CD4-positive, alpha-beta T cell treated with Interleukin-17A for 1 hour (primary cell): Measurements from ENCODE around the gene ALX4.
A peak's percentile ranks its signal among the peaks of the same experiment; 100 is the strongest.

ENCODE experiments used
- DNase-seq: peaks from one replicate; pipeline ENCODE4 v3.0.0-alpha.2; 2020

ALX4 gene

DNA sequence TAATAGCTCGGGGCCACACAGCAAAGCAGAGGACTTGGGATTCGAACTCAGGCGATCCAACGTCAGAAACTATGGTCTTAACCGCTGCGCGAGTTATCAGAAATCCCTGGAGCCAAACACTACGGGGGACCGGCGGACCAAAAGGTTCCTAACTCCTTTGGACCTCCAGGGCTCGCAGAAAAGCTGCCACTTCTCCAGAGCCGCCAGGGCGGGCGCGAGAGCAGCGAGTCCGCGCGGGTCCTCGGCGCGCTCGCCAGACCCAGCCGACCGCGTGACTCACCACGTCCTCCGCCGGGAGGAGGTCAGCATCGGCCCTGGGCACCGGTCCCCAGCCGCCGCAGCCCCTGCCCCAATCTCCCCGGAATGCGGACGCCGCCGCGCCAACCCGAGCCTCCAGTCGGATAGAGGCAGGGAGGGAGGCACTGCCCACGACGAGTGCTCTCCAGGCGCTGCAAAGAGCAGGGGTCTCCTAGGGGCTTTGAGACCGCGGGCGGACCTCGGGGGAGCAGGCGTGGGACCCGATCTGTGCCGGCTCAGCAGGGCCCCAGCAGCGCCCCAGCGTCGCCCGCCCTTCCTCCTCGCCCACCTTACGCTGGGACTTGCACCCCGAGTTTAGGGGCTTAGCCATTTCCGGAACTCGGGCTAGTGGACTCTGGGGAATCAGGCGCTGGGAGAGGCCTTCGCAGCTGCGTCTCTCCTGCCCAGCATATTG lies 6.2 kb upstream of the ALX4 start:
- no peak for DNase-seq

DNA sequence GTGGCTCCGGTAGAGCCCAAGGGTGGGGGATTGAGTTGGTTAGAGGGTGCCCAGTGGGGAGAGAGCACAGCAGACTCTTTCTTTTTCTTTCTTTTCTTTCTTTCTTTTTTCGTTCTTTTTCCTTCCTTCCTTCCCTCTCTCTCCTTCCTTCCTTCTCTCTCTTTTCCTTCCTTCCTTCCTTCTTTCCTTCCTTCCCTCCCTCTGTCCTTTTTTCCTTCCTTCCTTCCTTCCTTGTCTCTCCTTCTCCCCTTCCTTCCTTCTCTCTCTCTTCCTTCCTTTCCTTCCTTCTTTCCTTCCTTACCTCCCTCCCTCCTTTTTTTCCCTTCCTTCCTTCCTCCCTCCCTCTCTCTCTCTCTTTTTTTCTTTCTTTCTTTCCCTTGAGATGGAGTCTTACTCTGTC lies 4.8 kb upstream of the ALX4 start:
- DNase-seq, result no peak

DNA sequence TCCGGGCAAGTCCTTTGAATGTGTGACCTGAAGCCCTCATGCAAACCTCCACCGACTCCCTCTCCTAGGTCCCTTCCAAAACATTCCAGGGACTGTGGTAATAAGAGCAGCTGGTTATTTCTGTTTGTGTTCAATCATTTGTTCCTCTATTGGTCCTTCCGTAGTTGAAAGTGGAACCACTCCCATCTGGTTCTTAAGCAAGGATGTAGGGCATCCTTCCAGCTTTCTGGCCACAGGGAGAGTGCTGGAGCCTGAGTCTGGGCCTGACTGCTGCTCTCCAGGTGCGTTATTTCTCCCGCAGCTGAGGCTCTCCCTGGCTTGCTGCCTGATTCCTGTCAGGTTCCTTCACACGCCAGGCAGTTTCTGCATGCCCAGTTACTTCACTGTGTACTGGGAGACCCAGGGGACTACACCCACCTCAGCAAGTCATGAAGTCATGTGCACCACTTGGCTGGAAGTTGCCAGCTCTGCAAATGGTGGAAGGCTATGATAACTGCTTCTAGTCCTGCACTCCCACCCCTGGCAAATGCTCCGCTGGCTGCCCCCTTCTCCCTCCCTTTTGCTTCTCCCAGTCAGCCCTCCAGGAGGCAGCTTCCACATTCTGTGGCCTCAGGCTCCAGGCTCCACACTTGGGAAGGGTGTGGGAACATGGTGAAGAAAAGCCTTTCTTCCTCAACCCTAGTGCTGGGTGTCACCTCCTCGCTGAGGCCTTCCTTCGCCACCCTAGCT lies 4.0 kb upstream of the ALX4 start:
- DNase-seq, result no peak

DNA sequence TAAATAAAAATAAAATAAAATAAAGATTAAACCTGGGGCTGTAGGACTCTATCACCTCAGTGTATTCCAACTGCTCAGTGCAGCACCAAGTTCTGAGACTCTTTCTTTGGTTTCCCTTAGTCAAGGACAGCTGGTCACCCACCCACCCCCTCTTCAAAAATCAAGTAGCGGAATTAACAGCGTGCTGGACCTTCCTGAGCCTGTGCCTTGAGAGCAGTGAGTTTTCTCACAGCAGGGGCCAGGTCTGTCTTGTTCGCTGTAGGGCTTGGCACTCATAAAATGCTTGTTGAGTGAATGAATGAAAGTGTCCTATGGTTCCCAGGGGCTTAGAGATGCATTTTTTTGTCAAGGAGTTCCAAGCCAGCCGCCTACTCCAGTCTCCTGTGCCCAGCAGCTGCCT lies 2.9 kb upstream of the ALX4 start:
- no peak for DNase-seq

DNA sequence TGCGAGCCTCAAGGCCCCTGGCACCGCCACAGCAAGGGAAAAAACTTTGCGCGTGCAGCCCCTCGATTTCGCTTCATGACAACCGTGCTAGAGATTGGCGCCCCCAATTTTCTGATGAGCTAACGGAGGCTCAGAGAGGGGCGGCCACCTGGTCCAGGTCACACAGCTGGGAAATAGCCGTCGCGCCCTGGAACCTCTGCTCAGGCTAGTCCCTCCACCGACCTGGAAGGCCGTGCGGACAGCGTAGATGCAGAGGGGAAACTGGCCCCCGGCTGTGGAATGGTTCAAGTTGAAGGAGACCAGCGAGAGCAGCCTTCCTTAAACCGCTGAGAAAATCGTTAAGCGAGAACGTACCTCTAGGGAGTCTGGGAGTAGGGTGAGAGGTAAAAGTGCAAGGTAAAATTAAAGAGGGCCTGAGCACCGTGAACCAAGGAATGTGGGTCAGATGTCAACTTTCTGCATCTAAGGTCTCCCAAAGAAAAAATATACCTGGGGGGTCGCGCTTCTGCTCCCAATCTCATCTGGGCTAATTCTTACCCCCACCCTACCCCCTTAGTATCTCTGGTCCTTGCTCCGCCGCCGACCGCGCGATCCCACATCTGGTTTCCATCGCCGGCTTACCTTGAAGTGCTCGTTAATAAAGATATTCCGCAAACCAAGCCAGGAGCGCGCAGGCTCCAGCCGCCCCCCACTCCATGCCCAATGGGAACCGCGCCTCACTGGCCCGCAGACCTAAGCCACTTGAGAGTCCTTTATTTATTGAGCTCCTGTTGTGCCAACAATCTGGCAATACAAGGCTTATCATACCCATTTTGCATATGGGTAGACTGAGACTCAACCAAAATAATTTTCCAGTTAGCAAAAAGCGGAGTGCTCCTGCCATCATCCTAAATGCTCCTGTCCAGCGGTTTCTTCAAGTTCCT lies 1.7 kb upstream of the ALX4 start:
- no peak for DNase-seq

DNA sequence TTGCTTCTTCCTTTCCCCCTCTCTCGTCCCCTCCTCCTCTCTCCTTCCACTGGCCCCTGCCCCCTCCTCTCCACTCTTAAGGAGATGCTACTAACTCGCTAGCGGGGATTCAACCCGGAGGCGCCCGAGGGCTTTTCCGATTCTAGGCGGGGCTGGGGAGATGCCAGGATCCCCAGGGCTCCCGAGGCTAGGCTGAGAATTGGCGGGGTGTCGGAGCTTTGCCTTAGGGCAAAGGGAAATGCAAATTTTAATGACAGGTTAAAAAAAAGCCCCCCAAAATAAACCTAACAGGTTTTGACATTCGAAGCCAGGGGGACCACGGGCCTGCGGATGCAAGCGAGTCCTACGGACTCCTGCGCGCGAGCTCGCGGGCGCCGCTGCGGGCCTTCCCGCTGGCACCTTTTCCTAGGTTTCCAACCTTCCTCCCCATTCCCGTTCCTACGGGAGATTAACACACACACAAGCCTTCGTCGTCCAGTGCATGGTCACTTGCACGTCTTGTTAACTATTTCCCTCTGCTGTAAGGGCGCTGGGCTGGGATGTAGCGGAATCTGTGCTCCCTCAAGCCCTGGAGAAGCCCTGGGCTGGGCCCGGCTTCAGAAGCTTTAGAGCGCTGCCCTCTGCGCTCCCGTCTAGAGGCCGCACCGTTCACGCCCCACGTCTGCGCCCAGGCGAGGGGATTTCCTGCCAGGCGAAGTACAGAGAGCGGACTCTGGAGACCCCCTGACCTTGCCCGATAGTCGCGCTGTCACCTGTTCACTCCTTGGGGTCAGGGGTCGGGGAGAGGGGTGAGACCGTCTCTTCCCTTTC lies 729 bp upstream of the ALX4 start:
- no peak for DNase-seq

DNA sequence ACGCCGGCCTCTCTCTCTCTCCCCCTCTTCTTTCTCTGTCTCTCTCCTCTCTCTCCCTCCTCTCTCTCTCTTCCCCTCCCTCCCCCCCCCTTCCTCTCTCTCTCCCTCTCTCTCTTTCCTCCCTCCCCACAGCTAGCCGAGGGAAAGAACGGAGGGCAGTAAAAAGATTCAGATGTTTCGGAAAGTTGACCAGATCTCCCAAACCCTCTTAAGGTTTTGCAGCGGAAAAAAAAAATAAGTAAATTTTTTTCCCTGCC lies 195 bp upstream of the ALX4 start:
- no peak for DNase-seq

DNA sequence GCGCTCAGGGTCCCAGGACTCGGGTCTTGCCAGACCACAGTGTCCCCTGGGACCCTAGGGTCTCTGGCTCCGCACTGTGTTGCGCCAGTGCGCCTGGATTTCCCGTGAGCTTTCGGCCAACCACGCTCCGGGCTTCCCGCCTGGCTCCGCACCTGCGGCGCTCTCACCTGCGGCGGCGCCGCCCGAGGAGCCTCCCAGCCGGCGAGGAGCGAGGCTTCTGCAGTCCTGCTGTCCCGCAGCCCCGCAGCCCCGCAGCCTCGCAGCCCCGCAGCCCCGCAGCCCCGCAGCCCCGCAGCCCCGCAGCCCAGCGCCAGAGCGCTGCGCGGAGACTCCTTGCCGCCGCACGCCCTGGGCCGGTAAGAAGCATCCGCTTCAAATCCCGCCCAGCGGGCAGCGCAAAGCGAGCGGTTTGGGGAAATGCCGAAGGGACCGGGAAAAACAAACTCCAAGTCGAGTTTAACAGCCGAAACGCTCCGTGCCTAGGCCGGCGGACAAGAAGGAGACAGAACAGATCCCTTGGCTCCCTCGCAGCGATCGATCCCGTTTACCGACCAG lies 939 bp downstream of the ALX4 start:
- DNase-seq, result no peak

DNA sequence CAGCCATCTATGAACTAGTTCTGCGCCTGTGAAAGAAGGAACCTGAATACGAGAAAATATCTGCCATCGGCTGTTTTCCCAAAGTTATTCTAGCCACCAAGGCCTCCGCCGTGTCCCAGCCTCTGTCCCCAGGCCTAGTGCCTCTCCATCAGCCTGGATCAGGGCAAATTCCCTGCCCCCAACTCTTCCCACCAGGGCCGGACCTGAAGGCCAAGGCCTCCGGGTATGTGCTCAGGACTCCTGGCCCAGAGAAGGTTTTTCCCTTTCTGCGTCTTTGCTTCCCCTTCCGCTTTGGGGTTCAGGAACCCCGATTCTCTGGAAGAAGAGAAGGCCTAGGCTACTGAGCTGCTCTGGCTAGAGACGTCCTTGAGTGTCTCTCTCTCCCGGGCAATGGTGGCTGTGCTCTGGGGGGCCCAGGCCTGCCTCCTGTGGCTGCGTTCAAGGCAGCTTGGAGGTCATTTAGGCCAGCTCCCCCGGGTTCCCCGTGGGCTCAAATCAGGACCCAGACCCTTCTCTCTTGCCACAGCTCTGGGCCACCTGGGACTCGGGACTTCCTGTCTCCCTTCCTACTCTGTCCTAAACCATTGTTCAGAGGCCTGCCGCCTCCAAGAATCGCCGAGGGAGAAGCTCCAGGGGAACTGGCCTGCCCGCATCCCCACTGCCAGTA lies 1.6 kb downstream of the ALX4 start:
- no peak for DNase-seq

DNA sequence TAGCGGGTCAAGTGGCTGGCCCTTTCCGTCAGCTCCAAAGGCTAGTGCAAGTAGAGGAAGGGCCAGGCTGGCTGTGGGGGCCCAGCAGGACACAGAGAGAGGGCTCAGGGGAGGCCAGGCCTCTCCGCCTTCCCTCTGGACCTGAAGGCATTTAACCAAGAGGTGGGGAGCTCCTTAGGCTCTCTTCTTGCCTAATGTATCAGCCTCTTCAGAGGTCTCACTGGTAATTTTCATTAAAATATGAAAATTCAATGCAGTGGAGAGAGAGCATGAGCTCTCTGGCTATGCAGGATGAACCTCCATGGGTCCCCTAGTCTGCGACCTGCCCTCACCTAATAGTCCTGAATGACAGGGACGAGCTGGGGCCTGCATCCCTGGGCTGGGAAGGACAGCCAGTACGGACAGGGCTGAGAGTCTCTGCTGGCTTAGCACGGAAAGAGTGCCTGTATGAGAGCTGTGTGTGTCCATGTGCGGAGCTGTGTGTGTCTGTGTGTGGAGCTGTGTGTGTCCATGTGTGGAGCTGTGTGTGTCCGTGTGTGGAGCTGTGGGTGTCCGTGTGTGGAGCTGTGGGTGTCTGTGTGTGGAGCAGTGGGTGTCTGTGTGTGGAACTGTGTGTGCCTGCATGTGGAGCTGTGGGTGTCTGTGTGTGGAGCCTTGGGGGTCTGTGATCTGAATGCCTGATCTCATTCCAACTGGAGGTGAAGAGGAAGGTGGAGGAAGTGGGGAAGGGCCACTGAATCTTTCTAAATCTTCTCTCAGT lies 2.4 kb downstream of the ALX4 start:
- no peak for DNase-seq

DNA sequence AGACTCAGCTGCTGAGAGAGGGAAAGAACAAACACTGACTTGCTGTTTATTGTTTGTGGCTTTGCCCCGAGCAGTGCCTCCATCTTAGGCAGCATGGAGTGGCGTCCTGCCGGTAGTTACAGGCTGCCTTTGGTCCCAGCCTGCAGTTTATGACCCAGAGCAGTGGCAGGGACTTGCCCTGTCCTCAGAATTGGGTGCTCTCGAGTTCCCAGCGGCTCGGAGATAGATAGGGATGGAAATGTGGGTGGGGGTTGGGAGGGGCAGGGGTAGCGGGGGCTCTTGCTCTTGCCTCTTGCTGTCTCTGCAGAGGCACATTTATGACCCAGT lies 3.1 kb downstream of the ALX4 start:
- no peak for DNase-seq

DNA sequence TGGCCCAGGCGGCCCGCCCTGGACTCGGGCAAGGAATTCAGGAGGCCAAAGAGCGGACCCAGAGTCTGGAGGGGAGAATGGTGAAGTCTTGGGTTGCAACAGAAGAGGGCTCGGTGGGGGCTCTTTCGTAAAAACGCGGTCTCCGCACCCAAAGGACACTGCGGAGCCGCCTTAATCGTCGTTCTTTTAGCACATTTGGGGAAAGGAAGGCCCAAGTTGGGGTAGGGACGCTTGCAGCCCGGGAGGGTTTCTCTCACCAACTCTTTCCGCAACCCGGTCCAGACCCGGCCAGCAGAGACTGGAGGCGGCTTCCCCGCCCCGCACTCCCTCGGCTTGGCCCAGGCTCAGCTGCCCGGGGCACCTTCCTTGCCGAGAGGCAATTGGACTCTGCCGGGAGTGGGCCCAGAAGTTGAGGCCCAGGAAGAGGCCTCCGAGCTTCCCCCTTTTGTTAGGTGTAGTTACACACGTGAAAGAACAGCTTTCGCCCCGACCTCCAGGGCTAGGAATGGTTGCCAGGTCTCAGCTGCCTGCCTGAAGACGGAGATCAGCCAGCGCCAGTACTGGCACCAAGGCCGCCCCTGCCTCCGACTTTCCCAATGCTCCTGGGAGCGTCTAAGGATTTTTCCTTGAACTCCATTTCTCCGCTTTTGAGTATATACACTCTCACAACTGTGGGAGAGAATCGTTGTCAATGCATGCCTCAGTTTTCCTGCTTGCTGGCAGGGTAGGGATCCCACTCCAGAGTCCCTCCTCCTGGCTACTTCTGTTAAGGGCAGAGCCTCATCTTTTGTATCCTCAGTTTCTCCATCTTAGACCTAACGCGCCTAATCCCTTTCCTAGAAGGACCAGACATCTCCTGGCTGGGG lies 3.7 kb downstream of the ALX4 start:
- DNase-seq, result no peak

DNA sequence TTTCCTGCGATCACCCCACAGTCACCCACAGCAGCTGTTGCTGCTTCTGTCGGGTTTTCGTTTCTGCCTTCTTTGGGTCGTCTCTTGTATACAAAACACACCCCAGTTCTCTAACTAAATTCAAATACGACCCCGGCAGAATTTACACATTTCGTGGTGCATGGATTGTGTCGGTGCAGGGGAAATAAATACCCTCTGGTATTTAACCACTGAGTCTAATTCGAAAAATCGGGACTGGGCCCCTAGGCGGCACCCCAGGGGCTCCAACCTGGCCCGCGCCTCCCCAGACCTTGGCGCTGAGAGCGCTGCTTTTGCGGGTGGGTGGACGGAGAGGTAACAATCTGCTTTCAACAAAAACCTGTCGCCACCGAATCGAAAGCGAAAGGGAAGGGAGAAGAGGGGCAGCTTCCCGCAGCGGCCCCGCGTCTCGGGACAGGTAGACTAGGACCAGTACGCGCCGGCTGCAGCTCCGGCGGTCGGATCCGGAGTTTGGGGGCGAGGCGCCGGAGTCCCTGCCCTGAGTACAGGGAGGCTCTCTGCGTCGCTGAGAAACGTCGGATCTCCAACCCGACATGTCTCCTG lies 4.4 kb downstream of the ALX4 start:
- DNase-seq, result peak; percentile 30

DNA sequence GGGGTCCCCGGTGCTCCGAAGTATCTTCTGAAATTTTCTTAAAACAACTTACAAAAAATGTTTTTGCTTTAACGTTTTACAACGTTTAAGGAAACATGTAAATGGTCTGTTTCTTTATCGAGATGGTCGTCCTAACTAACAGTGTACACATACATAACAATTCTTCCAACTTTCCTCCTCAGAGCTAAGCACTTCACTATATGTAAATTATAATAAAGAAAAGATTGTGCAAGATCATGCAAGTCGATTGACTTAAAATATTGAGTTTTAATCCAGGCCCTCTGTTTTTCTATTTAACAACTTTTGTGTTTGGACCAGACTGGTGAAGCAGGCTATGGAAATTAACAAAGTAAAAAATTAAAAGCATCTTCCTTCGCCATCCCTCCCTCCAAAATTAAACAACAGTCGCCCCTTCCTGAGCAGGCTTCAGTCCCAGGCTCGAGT lies 4.9 kb downstream of the ALX4 start:
- no peak for DNase-seq

DNA sequence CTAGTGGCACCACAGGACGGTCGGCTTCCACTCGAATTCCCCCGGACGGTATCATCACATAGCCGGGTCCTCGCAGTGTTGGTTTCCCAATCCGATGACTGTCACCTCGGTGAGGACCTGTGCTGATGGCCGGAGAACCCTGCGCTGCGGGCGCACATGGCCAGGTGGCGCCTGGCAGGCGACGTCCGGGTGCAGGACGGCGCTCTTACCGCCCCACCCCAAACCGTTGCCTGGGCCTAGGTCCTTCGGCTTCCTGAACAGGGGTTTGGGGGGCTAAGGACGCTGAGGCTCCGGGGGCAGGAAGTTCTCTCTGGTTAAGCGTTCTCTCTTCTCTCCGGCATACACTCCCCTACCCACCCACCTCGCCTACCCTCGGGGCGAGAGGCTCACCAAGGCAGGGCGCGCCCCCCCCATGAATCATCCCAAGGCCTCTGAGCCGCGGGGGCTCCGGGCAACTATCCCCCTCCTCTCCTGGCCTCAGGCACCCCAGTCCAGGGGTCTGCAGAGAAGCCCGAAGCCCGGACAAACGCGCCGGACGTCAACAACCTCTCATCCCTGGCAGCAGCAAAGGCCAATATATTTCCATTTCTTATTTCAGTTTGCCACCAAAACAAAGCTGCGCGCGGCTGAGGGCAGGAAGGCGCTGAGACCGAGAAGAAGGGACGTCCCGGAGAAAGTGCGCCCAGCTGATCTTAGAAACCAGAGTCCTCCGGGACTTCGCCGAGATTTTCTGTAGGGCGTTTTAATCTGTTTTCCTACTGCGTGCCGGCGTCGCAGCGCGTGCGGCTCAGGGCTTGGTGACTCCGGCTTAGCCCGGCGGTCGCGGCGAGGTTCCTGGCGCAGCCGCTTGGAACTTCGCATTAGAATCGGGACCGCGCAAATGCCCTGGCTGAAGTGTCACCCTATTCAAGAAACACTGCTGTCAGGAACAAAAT lies 5.6 kb downstream of the ALX4 start:
- DNase-seq, result no peak

DNA sequence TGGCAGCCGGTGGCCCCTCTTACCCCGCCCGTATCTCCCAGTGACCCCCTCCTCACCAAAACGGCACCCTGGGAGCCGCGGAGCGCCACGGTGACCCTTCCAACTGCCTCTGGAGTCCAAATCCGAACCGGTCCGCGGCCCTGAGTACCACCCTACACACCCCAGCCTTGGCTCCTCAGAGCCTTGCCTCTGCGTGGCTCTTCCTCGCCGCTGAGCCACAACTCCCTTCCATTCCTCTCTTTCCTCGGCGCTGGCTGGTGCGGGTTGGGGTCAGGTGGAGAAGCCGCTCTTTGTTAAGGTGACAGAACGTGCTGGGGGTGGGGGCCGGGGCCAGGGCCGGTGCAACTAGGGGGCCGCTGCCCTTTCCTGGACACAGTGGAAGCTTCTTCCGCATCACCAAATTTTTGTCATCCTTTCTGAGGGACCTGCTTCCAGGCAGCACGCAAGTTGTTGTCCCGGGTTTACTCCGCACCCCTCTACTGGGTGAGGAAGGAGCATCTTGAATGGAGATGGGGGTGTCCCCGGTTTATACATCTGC lies 6.5 kb downstream of the ALX4 start:
- DNase-seq, result no peak

DNA sequence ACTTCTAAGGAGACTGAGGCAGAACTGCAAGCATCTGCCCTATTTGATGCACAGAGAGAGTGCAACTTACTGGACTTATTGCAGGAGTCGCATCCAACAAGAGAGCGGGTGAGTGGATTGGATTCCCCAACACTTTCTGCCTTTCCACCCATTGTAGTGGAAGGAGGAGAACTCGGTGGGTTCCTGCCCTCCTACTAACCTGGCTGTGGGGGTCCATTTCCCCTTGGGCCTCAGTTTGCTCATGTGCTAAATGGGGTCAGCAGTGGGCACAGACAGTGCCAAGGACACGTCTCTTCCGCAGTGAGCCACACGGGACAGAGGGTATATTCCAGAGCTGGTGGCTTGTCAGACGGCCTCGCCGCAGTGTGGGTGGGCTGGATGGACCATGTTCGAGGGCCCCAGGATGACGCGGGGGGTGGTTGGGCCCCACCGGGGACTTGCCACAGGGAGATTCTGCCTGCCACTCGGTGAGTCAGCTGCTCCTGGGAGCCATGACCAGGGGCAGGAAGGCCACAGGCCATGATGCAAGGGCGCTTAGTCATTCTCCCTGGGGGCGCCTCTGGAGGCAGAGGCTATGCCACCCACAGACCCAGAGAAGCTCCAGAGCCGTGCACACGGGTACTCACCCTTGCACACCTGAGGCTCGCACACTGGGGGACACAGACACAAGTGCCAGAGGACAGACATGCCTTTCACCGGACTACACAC lies 8.2 kb downstream of the ALX4 start:
- no peak for DNase-seq
